Fibroblast of the aortic adventitia (primary cell): ENCODE measurements around the gene KRTAP12-1. TPM values are rescaled to one million over a fixed set of nuclear protein-coding genes. Genes with fewer than 3 reads are reported as not detected.

Experiments
- DNase-seq: peaks from one replicate; pipeline ENCODE4 v3.0.0-alpha.2; 2010; ENCODE audit warnings: low read depth
- H3K4me3 ChIP-seq: 2 replicates; pipeline ENCODE4 v1.5.1; 2011; ENCODE audit warnings: low read depth, mild to moderate bottlenecking, control low read depth, low read length, moderate library complexity
- total RNA-seq: library from RNA; depleted of rRNA; stranded (reverse); fragments of >200 nt; gene quantifications from 2 replicates; pipeline ENCODE4 v1.2.3, GENCODE V29; 2012; ENCODE audit warnings: low replicate concordance
- TF ChIP-seq, protein P1 (sequence below): IDR thresholded peaks from 2 replicates; pipeline ENCODE4 v1.5.1; 2011; ENCODE audit warnings: mild to moderate bottlenecking, low read length, control low read depth, inconsistent platforms; ENCODE audit not compliant: insufficient read depth

The KRTAP12-1 gene
- total RNA-seq, 1 donor: not detected

DNA sequence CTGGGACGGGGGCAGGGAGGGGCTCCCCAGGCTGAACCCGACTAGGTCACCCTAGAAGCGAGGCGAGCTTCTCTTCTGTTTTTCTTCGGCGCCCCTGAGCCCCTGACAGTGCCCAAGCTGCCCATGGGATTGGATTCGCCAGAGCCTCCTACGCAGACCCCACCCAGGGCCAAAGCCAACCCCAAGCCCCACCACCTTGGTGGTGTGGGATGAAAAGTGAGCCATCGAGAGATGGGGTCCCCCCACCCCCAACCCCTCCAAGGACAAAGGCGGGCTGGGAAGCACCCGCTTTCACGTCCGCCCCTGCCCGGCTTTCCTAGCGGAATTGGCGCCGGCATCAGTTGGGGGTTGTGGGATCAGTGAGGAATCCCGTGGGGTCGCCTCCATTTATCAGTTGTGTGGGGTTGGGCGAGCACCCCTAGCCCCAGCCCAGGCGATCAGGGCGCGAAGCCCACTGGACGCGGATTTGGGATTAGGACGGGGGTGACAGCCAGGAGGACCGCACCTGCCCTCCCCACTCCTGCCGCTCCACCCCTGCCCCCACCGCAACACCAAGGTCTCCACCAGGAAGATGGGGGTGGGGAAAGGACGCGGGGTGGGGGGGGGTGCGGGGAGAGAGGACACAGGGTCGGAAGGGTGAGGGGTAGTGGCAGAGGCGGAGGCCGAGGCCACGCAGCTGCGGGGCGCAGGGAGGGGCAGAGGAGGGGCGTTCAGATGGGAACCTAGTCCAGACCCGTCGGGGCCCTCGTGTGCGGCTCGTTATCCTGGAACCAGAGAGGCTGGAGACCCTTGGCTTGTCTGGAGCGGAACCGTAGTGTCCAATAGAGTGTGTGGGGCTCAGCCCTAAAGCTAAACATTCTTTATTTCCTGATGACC is 25.0 kb upstream of the KRTAP12-1 start:
- TF ChIP-seq, protein P1, sequence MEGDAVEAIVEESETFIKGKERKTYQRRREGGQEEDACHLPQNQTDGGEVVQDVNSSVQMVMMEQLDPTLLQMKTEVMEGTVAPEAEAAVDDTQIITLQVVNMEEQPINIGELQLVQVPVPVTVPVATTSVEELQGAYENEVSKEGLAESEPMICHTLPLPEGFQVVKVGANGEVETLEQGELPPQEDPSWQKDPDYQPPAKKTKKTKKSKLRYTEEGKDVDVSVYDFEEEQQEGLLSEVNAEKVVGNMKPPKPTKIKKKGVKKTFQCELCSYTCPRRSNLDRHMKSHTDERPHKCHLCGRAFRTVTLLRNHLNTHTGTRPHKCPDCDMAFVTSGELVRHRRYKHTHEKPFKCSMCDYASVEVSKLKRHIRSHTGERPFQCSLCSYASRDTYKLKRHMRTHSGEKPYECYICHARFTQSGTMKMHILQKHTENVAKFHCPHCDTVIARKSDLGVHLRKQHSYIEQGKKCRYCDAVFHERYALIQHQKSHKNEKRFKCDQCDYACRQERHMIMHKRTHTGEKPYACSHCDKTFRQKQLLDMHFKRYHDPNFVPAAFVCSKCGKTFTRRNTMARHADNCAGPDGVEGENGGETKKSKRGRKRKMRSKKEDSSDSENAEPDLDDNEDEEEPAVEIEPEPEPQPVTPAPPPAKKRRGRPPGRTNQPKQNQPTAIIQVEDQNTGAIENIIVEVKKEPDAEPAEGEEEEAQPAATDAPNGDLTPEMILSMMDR: no peak
- DNase-seq: no peak
- H3K4me3 ChIP-seq: no peak overlapping the region

DNA sequence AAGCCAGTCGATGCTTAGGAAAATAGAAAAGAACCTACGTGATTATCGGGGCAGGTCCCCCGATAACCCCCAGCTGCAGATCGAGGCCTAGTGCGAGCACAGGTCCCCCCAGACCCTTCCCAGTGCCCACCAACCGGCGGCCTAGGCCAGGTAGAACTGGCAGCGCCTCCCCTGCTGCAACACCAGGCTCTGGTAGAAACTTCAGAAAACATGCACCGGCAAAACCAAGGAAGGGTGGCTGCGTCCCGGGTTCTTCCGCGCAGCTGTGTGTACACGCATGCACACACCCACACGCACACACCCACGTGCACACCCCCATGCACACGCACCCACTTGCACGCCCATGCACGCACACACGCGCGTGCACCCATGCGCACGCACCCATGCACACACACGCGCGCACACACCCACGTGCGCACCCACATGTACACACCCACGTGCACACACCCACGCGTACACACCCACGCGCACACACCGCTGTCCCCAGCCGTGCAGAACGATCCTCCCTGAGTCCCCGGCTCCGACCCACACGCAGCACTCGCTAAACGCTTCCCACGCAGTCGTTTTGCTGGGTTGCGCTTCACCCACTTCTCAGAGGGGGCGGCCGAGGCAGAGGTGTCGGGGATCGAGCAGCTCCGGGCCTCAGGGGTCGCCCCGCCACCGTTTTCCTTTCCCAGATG is 24.2 kb upstream of the KRTAP12-1 start:
- no peak overlapping the region for H3K4me3 ChIP-seq
- DNase-seq: no peak
- TF ChIP-seq, protein P1: no peak

DNA sequence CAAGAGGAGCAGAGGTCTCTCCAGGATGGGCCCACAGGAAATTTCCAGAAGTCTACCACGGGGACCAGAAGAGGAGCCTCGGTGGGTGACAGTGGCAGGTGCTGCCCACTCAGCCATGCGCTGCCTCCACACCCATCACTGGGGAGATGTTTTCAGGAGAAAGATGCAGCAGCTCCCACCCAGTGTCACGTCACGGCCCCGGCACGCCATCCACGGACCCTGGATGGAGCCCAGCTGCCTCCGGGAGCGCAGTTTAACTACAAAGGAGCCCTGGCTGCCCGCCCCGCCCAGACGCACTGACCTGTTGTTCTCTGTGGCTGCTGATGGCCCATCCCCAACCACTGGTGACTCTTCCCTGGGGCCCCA is 22.7 kb upstream of the KRTAP12-1 start:
- no peak for DNase-seq
- H3K4me3 ChIP-seq: no peak overlapping the region
- TF ChIP-seq, protein P1: no peak

DNA sequence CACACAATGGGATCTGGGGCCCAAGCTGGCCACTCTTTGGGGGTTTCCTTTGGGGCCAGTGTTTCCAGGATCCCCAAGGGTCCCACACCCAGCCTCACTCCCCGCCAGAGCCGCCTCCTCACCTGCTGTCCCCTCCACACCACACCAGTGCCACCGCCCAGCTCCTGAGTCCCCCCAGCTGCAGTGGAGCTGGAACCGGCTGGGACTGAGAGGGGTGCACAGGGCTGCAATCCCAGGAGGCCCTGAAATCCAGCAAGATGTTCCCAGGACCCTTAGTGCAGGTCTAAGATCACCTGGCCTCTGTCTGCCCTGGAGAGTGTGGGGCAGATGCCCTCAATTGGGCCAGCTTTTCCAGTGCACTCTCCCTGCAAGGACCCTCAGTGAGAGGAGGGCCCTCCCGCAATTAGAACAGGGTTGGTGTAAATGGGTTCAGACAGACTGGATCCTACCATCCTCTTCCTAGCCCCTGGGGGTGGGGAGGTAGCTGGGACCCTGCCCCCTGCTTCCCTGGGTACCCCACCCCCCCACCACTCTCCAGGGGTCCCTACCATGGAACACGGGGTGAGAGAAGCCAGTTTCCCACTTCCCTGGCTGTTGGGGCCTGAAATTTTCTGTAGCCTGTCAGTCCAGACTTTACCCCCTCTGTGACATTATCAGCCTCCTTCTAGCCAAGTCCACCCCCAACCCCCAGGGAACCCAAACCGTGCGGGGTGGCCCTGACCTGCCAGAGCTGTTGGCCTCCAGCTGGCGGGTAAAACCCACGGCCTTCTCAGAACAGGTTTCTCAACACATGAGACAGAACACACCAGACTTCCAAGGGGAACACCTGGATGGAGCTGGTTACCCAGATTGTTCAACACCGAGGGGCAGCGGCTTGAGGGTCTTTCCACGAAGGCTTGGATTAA is 22.0 kb upstream of the KRTAP12-1 start:
- no peak overlapping the region for H3K4me3 ChIP-seq
- TF ChIP-seq, protein P1: no peak
- DNase-seq: no peak

DNA sequence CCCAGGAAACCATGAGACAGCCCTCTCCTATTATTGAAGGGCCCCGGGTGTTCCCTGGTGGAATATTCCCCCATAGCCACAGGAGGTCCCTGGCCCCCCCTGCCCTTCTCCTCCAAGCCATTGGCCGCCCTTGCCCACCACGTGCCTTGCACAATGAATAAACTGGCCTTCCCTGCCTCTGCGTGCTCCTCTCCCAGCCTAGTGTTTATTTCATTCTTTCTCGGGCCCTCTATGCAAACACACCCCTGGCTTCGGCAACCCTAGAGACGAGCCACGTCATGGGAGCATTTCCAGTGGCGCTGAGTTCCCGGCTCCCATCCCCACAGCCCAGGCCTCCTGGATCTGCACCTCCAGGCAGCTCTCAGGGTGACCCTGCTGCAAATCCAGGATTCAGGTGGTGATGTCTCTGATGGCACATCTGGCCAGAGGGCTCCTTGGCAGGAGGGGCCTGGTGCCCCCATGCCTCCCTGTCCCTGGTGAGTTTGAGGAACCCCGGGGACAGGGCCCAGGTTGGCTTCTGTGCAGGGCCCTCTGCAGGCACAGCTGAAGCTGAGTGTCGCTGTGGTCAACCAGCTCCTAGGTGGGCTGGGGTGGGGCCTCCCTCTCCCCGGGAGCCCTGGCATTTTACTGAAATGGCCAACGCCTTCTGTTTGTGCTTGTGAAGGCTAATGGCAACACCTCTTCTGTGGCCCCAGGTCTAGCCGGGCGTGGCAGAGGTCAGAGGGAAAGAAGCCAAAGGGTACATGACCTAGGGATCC is 21.2 kb upstream of the KRTAP12-1 start:
- TF ChIP-seq, protein P1: no peak
- DNase-seq: no peak
- no peak overlapping the region for H3K4me3 ChIP-seq
